ENCODE measurements around the gene SLC40A1. TPM values are rescaled to one million over a fixed set of nuclear protein-coding genes. Genes with fewer than 3 reads are reported as not detected.

The SLC40A1 gene
- total and polyA plus RNA-seq, 2 donors (not counting 3 experiments of a cell fraction or from before 2014, with no cell fraction given): 8.5 to 15.1 TPM

DNA sequence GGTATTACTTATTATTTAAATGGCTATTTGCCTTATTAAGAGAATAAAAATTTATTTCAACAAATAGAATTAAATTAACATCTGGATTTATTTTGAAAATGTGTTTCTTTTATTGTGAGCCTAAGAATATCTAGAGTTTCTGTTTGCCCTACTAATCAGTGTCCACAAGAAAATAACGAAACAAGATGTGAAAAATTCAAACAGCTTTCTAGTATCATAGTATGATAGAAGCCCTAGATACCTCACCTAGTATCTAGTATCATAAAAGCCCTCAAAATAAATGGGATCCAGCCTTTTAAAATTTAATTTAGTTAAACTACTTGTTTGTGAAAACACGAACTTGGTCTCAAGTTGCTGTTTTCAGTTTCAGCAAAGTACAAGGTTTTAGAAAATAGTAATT, 13.7 kb upstream of the SLC40A1 start:
- Histone ChIP-seq H3K27ac (ENCODE audit: insufficient read depth, low read depth, low read length) (no peak overlapping the region), H3K27me3 (ENCODE audit: control insufficient read depth in 2 of 2, insufficient read depth in 2 of 2, low read length in 2 of 2) (no peaks in the 10 kb centered on the region), H3K36me3 (ENCODE audit: control insufficient read depth in 2 of 2, extremely low read depth in 1 of 2, insufficient read depth in 2 of 2, low read length in 2 of 2) (no peaks in the 10 kb centered on the region), H3K4me1 (ENCODE audit: control insufficient read depth, extremely low read depth, insufficient read depth, low read length) (peaks cover 3% of the 10 kb centered on the region), H3K9me3 (replicated peaks; ENCODE audit: control insufficient read depth, insufficient read depth, low read length) (no peaks in the 10 kb centered on the region), H4K20me1 (replicated peaks; ENCODE audit: control insufficient read depth, extremely low read depth, insufficient read depth, low read length) (no peaks in the 10 kb centered on the region), H3K9me1 (replicated peaks; ENCODE audit: control insufficient read depth, extremely low read depth, insufficient read depth, low read length) (no peaks in the 10 kb centered on the region), H3K79me2 (ENCODE audit: control insufficient read depth, insufficient read depth, low read length) (no peaks in the 10 kb centered on the region), H3K9ac (replicated peaks; ENCODE audit: extremely low read depth, insufficient read depth, low read length) (no peak overlapping the region), H3K4me3 (replicated peaks in 1 of 3; ENCODE audit: insufficient read depth in 1 of 3, low read depth in 1 of 3, low read length in 3 of 3) (no peak overlapping the region), H3K4me2 (ENCODE audit: insufficient read depth, low read length) (no peak overlapping the region), H2AFZ (ENCODE audit: low read depth, low read length) (no peak overlapping the region)
- BruUV-seq (replicated peaks): no TSS peak
- CTCF ChIA-PET: interaction anchor here (1.3 kb wide), 1 partner anchor 8 kb away, joined by 3 read pairs; no protein-coding TSS in a partner anchor
- FAIRE-seq (no peak), DNase-seq (ENCODE audit: low read depth, low spot score) (no peak)
- intact Hi-C loops (cut with micrococcal nuclease): no loop called here
- POLR2A ChIA-PET: no interaction called here
- dilution Hi-C loops (cut with MboI; ENCODE audit: extremely low pct_ligation_motif_present, low sequenced_read_pairs): no loop called here
- TF ChIP-seq, protein P1, sequence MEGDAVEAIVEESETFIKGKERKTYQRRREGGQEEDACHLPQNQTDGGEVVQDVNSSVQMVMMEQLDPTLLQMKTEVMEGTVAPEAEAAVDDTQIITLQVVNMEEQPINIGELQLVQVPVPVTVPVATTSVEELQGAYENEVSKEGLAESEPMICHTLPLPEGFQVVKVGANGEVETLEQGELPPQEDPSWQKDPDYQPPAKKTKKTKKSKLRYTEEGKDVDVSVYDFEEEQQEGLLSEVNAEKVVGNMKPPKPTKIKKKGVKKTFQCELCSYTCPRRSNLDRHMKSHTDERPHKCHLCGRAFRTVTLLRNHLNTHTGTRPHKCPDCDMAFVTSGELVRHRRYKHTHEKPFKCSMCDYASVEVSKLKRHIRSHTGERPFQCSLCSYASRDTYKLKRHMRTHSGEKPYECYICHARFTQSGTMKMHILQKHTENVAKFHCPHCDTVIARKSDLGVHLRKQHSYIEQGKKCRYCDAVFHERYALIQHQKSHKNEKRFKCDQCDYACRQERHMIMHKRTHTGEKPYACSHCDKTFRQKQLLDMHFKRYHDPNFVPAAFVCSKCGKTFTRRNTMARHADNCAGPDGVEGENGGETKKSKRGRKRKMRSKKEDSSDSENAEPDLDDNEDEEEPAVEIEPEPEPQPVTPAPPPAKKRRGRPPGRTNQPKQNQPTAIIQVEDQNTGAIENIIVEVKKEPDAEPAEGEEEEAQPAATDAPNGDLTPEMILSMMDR (IDR thresholded peaks at IDR 0.05; ENCODE audit: extremely low read depth in 1 of 2, insufficient read depth in 1 of 2, low read depth in 1 of 2, low read length in 2 of 2): no peak
- no peak for TF ChIP-seq FOS (IDR thresholded peaks at IDR 0.05; ENCODE audit: borderline replicate concordance, insufficient read depth, low read length)
- TF ChIP-seq MAX (IDR thresholded peaks at IDR 0.05; ENCODE audit: insufficient read depth, insufficient read length): no peak
- TF ChIP-seq EZH2 (IDR thresholded peaks at IDR 0.05; ENCODE audit: borderline replicate concordance, low read depth, low read length, severe bottlenecking): no peak
- no peak for TF ChIP-seq GATA2 (IDR thresholded peaks at IDR 0.05; ENCODE audit: insufficient read depth, insufficient read length, low read depth, low read length)
- TF ChIP-seq JUN (IDR thresholded peaks at IDR 0.05; ENCODE audit: borderline replicate concordance, insufficient read depth, insufficient read length, low read depth): no peak
- TF ChIP-seq MYC (IDR thresholded peaks at IDR 0.05; ENCODE audit: low read depth, low read length): no peak
- TF ChIP-seq POLR2AphosphoS5 (IDR thresholded peaks at IDR 0.05; ENCODE audit: insufficient read depth, low read depth, low read length): no peak
- no peak for TF ChIP-seq POLR2A (IDR thresholded peaks at IDR 0.05; ENCODE audit: low read depth, low read length)
